ENCODE measurements around the gene CEMP1.

DNA sequence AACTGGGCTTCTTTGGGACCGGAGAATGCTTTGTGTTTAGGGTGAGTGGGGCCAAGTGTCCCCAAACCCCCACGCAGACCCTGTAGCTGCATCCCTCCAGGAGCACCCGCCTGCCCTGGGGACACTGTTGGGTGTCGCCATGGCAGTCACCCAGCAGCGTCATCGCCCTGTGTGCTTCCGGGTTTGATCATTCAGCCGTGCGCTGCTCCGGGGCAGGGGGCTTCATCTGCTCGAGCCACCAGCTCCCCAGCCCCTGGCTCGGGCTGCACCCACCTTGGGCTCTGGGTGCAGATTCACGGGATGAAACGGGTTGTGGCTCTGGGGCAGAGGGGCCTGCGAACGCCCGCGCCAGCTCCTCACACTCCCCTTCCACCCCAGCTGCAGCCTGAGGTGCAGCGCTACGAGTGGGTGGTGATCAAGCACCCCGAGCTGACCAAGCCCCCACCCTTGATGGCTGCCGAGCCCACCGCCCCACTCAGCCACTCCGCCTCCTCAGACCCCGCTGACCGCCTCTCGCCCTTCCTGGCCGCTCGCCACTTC is 31.2 kb downstream of the CEMP1 start:
- TF ChIP-seq, protein P1, sequence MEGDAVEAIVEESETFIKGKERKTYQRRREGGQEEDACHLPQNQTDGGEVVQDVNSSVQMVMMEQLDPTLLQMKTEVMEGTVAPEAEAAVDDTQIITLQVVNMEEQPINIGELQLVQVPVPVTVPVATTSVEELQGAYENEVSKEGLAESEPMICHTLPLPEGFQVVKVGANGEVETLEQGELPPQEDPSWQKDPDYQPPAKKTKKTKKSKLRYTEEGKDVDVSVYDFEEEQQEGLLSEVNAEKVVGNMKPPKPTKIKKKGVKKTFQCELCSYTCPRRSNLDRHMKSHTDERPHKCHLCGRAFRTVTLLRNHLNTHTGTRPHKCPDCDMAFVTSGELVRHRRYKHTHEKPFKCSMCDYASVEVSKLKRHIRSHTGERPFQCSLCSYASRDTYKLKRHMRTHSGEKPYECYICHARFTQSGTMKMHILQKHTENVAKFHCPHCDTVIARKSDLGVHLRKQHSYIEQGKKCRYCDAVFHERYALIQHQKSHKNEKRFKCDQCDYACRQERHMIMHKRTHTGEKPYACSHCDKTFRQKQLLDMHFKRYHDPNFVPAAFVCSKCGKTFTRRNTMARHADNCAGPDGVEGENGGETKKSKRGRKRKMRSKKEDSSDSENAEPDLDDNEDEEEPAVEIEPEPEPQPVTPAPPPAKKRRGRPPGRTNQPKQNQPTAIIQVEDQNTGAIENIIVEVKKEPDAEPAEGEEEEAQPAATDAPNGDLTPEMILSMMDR (IDR thresholded peaks at IDR 0.05): no peak
- TF ChIP-seq POLR2AphosphoS5 (IDR thresholded peaks at IDR 0.05) (no peak), EP300 (IDR thresholded peaks at IDR 0.05) (no peak), POLR2A (IDR thresholded peaks at IDR 0.05) (no peak)

Data from suprapubic skin (tissue), 4 donors.